Measurements from ENCODE around the gene CLDND2. TPM values are rescaled to one million over a fixed set of nuclear protein-coding genes. Genes with fewer than 3 reads are reported as not detected.
A peak's percentile ranks its signal among the peaks of the same experiment; 100 is the strongest.

Gene CLDND2
- total and polyA plus RNA-seq, 2 of the 8 experiments (the other 6 are each of a cell fraction or from before 2014, with no cell fraction given): 0.21 to 0.56 TPM

- CTCF ChIA-PET (ENCODE audit: partially characterized antibody): interaction anchor here (0.9 to 1.2 kb wide), 3 partner anchors 61 to 341 kb away, joined by 3 to 4 read pairs (median 3); partner anchors contain the start of gene SIGLEC10
- no peaks in the 10 kb centered on the region for H3K79me2 ChIP-seq (ENCODE audit: control insufficient read depth in 1 of 2, insufficient read depth in 2 of 2, low read length in 2 of 2)
- no peak overlapping the region for H4K91ac ChIP-seq (replicated peaks; ENCODE audit: insufficient read length, low read length)
- H2AK5ac ChIP-seq (ENCODE audit: low read depth, low read length): 0 out of 2 replicates have a peak overlapping the region, but pooled peaks have one; percentile 39
- peaks cover 0 to 3% (median 0%) of the 10 kb centered on the region in 4 experiments; a peak in 1 of 8 replicates for H3K36me3 ChIP-seq (ENCODE audit: control insufficient read depth in 2 of 4, insufficient read depth in 4 of 4, low read length in 3 of 4)
- 0 out of 2 replicates have a peak overlapping the region, but pooled peaks have one; percentile 66 for H2BK5ac ChIP-seq (ENCODE audit: low read depth, low read length)
- no peak overlapping the region for H2BK20ac ChIP-seq (ENCODE audit: low read length)
- TF ChIP-seq SP4 (IDR thresholded peaks at IDR 0.05; ENCODE audit: low read length) (no peak), POLR2A (IDR thresholded peaks at IDR 0.05; ENCODE audit: control extremely low read depth in 1 of 2, low read depth in 2 of 2, low read length in 2 of 2) (no peak), ZNF274 (IDR thresholded peaks at IDR 0.05; ENCODE audit: borderline replicate concordance, extremely low read depth, low read length) (no peak), EZH2 (IDR thresholded peaks at IDR 0.05; ENCODE audit: low read depth, low read length, severe bottlenecking) (no peak), MAX (IDR thresholded peaks at IDR 0.05) (no peak), BRCA1 (IDR thresholded peaks at IDR 0.05; ENCODE audit: low read depth, low read length) (no peak), TEAD4 (IDR thresholded peaks at IDR 0.05; ENCODE audit: low read depth, low read length) (no peak), FOSL1 (IDR thresholded peaks at IDR 0.05; ENCODE audit: insufficient read depth, low read depth, low read length) (no peak), CHD1 (IDR thresholded peaks at IDR 0.05; ENCODE audit: low read depth, low read length) (no peak), JUN (IDR thresholded peaks at IDR 0.05; ENCODE audit: low read depth, low read length) (no peak)
- peaks cover 0 to 2% (median 0%) of the 10 kb centered on the region in 4 experiments; a peak in 1 of 7 replicates for H3K27me3 ChIP-seq (replicated peaks in 1 of 4; ENCODE audit: control insufficient read depth in 3 of 4, extremely low read depth in 1 of 4, insufficient read depth in 3 of 4, low read length in 3 of 4)
- H4K8ac ChIP-seq (ENCODE audit: extremely low read depth, insufficient read depth, low read length): 0 out of 2 replicates have a peak overlapping the region, but pooled peaks have one; percentile 35
- peak overlapping the region; percentile 9; the same call in 1 of the 2 replicates for H2BK12ac ChIP-seq (ENCODE audit: low read depth, low read length)
- H3K27ac ChIP-seq (ENCODE audit: low read depth, low read length): no peak overlapping the region
- H4K20me1 ChIP-seq (replicated peaks in 1 of 2; ENCODE audit: control insufficient read depth in 1 of 2, insufficient read depth in 2 of 2, low read length in 2 of 2): peaks cover 4 to 26% of the 10 kb centered on the region in 2 experiments
- POLR2A ChIA-PET (ENCODE audit: partially characterized antibody): interaction anchor here (1.2 kb wide), 1 partner anchor 11 kb away, joined by 3 read pairs; no protein-coding TSS in a partner anchor
- H3K18ac ChIP-seq (ENCODE audit: extremely low read depth, low read length): no peak overlapping the region; the same call in none of the 2 replicates
- H2BK120ac ChIP-seq (replicated peaks; ENCODE audit: low read depth, low read length): peak overlapping the region; percentile 43
- H3K56ac ChIP-seq (replicated peaks; ENCODE audit: insufficient read length, low read depth, low read length): no peak overlapping the region
- H2AFZ ChIP-seq (ENCODE audit: low read length): no peak overlapping the region
- no peak for DNase-seq (ENCODE audit: low read depth in 1 of 2, low spot score in 2 of 2)
- no peak overlapping the region for H2BK15ac ChIP-seq (ENCODE audit: low read length)
- H3K4me3 ChIP-seq (ENCODE audit: extremely low read depth in 1 of 4, insufficient read depth in 2 of 4, low read depth in 3 of 4, low read length in 4 of 4): no peak overlapping the region
- WGBS, 2 experiments (ENCODE audit: extremely low coverage in 1 of 2, insufficient coverage in 1 of 2, insufficient read length in 1 of 2, insufficient replicate concordance in 2 of 2, low coverage in 1 of 2, low lambda C conversion rate in 2 of 2, missing lambda C conversion rate in 1 of 2): 70% methylated on average over 11 of the region's 14 CpGs; no CpG with 5 or more reads in 1 of the 2 experiments
- H3K14ac ChIP-seq (ENCODE audit: insufficient read length): peak overlapping the region; percentile 23
- H3K23ac ChIP-seq (ENCODE audit: insufficient read length): no peak overlapping the region
- no peak overlapping the region for H3K4ac ChIP-seq (replicated peaks; ENCODE audit: insufficient read length, low read depth, low read length)
- H3K4me1 ChIP-seq (replicated peaks in 1 of 4; ENCODE audit: control insufficient read depth in 3 of 4, insufficient read depth in 4 of 4, low read length in 3 of 4): peaks cover 0 to 4% (median 2%) of the 10 kb centered on the region in 4 experiments; a peak in 3 of 7 replicates
- FAIRE-seq: no peak
- peaks cover 8% of the 10 kb centered on the region; the same call in 1 of the 2 replicates for H3K23me2 ChIP-seq (ENCODE audit: low read depth, low read length)
- H3K9ac ChIP-seq (replicated peaks in 1 of 4; ENCODE audit: extremely low read depth in 1 of 4, low read depth in 3 of 4, low read length in 3 of 4): no peak overlapping the region
- peak overlapping the region in 1 of 2 experiments; percentile 16; a peak in 2 of 4 replicates for H3K4me2 ChIP-seq (ENCODE audit: insufficient read depth in 1 of 2, low read depth in 2 of 2, low read length in 2 of 2)
- H3K79me1 ChIP-seq (ENCODE audit: low read depth, low read length): peaks cover 14% of the 10 kb centered on the region
- H4K5ac ChIP-seq (ENCODE audit: insufficient read length, low read depth, low read length): no peak overlapping the region
- H3K9me3 ChIP-seq (ENCODE audit: insufficient read depth in 2 of 2, low read depth in 1 of 2, low read length in 1 of 2): no peaks in the 10 kb centered on the region
These were observed 48.5 kb downstream of the CLDND2 start for GRCh38 chr19:51320280-51320657.

Data from H1 (cell line).